ENCODE results near the gene SMTNL2.
"Not testable (repeated sequence)": the region's sequence is repeated elsewhere in the genome, so short reads cannot be mapped to it uniquely, and the experiment has no call there.

SMTNL2 gene

DNA sequence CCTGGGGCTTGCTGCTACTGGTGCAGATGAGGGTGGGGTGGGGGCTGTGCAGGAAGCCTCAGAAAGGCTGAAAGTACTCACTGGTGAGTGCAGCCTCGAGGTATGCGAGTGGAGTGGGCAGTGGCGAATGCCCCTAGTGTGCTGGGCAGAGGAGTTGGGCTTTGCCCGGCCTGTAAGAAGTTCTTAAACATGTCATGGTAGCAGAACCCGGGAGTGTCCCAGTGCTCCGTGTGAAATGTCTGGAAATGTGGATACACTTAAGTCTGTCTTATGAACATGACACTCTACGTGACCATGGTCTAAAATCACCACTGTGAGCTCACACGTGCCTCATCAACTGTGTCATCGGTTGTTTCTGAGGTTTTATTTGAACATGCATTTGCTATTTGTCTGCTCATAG, 1.7 kb downstream of the SMTNL2 start:
- TF ChIP-seq, protein P1, sequence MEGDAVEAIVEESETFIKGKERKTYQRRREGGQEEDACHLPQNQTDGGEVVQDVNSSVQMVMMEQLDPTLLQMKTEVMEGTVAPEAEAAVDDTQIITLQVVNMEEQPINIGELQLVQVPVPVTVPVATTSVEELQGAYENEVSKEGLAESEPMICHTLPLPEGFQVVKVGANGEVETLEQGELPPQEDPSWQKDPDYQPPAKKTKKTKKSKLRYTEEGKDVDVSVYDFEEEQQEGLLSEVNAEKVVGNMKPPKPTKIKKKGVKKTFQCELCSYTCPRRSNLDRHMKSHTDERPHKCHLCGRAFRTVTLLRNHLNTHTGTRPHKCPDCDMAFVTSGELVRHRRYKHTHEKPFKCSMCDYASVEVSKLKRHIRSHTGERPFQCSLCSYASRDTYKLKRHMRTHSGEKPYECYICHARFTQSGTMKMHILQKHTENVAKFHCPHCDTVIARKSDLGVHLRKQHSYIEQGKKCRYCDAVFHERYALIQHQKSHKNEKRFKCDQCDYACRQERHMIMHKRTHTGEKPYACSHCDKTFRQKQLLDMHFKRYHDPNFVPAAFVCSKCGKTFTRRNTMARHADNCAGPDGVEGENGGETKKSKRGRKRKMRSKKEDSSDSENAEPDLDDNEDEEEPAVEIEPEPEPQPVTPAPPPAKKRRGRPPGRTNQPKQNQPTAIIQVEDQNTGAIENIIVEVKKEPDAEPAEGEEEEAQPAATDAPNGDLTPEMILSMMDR (IDR thresholded peaks at IDR 0.05; ENCODE audit: low read depth, low read length), result no peak
- DNase-seq (ENCODE audit: extremely low read depth, low read depth), result no peak

- TF ChIP-seq, protein P1 (IDR thresholded peaks at IDR 0.05; ENCODE audit: low read depth, low read length), result no peak
- DNase-seq (ENCODE audit: extremely low read depth, low read depth), result no peak
These were observed 2.9 kb downstream of the SMTNL2 start for GRCh38 chr17:4587195-4587594.

DNA sequence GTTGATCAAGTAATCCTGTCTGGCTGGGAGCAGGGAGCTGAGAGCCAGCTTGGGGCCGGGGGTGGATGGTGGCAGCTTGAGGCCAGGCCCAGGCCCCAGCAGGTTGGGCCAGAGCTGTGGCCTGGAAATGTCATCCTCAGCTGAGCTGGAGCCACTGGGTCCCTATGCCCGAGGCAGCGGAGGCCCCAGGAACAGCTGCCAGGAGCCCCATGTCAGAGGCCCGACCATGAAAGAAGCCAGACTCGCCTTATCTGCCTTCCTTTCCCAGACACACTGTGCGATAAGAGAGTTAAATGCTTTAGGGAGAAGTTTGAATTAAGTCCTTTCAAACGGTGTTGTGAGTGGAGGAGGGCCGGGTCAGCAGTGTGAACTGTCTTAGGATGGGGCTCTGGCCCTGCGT, 3.5 kb downstream of the SMTNL2 start:
- TF ChIP-seq, protein P1 (IDR thresholded peaks at IDR 0.05; ENCODE audit: low read depth, low read length), result no peak
- DNase-seq (ENCODE audit: extremely low read depth, low read depth), result no peak

- TF ChIP-seq, protein P1 (IDR thresholded peaks at IDR 0.05; ENCODE audit: low read depth, low read length), result no peak
- no peak for DNase-seq (ENCODE audit: extremely low read depth, low read depth)
These were observed 4.1 kb downstream of the SMTNL2 start for GRCh38 chr17:4588391-4588790.

- DNase-seq (ENCODE audit: extremely low read depth, low read depth), result no peak
- TF ChIP-seq, protein P1 (IDR thresholded peaks at IDR 0.05; ENCODE audit: low read depth, low read length), result no peak
These were observed 4.7 kb downstream of the SMTNL2 start for GRCh38 chr17:4588898-4589625.

DNA sequence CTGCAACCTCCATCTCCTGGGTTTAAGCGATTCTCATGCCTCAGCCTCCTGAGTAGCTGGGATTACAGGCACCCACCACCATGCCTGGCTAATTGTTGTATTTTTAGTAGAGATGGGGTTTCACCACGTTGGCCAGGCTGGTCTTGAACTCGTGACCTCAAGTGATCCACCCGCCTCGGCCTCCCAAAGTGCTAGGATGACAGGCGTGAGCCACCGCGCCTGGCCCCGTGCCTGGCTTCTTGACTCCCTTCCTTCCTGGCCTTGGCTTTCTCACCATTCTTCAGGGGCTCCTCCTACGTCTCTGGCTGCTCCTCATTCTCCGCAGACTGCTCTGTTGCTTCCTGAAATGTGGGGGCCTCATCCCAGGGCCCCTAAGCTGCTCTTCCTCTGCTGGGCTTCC, 5.7 kb downstream of the SMTNL2 start:
- DNase-seq (ENCODE audit: extremely low read depth, low read depth), result not testable (repeated sequence)

GRCh38 chr17:4590981-4591453, 6.7 kb downstream of the SMTNL2 start:
- TF ChIP-seq, protein P1 (IDR thresholded peaks at IDR 0.05; ENCODE audit: low read depth, low read length), result no peak
- DNase-seq (ENCODE audit: extremely low read depth, low read depth), result no peak

- DNase-seq (ENCODE audit: extremely low read depth, low read depth), result no peak
- TF ChIP-seq, protein P1 (IDR thresholded peaks at IDR 0.05; ENCODE audit: low read depth, low read length), result no peak
These were observed 7.2 kb downstream of the SMTNL2 start for GRCh38 chr17:4591529-4591928.

All from AG09319 (cell line).